Endothelial cell of umbilical vein (primary cell): Measurements from ENCODE around the gene KCNJ15.

ENCODE experiments used
- GATA2 ChIP-seq: IDR thresholded peaks from 2 replicates; pipeline ENCODE4 v1.7.0; 2011; ENCODE audit warnings: low read depth, mild to moderate bottlenecking, moderate library complexity, mixed read lengths, low read length; ENCODE audit not compliant: insufficient read length, insufficient read depth
- POLR2A ChIP-seq: IDR thresholded peaks from 2 replicates; pipeline ENCODE4 v1.6.1; 2012; ENCODE audit warnings: low read depth, mild to moderate bottlenecking, control low read depth, low read length
- POLR2AphosphoS5 ChIP-seq: IDR thresholded peaks from 2 replicates; pipeline ENCODE4 v1.6.1; 2012; ENCODE audit warnings: low read depth, mild to moderate bottlenecking, control low read depth, low read length, moderate library complexity; ENCODE audit not compliant: insufficient read depth
- TF ChIP-seq, protein P1 (sequence below), 2 donors: IDR thresholded peaks; 1 replicate in 1 of 2; 2 replicates in 1 of 2; pipeline ENCODE4 v1.5.1; 2011; ENCODE audit warnings: low read length in 2 of 2, mild to moderate bottlenecking in 2 of 2, moderate library complexity in 2 of 2, control low read depth in 1 of 2, inconsistent platforms in 1 of 2, low read depth in 1 of 2; ENCODE audit not compliant: insufficient read depth in 1 of 2; ENCODE audit errors: extremely low read depth in 1 of 2

DNA sequence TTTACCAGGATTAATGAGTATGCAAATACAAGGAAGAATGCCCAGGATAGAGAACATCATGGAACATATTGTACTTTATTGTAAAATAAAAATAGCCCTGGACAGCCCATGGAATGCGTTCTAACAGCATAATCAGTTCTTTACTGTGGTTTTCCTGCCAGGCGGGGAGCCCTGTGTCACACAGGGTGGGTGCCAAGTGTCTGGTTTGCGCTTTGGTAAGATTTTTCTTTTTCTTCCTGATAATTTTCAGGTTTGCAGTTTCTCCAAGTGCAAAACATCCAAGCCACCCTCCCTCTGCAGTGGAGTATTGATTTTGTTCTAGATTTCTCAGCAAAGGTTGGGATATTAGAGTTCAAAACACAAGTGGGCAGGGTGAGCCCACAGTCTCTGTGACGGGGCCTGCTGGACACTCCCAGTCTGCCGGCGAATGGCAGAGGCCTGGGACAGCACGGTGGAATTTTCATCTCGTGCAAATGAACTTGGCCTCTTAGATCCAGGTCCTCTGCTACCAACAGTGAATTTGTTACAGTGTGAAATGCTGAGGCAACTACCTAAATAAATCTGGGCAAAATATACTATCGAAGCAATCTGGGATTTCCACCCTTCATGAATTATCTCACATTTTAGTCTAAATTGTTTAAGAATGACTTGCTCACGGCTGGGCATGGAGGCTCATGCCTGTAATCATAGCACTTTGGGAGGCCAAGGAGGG lies 15.6 kb upstream of the KCNJ15 start:
- TF ChIP-seq, protein P1, sequence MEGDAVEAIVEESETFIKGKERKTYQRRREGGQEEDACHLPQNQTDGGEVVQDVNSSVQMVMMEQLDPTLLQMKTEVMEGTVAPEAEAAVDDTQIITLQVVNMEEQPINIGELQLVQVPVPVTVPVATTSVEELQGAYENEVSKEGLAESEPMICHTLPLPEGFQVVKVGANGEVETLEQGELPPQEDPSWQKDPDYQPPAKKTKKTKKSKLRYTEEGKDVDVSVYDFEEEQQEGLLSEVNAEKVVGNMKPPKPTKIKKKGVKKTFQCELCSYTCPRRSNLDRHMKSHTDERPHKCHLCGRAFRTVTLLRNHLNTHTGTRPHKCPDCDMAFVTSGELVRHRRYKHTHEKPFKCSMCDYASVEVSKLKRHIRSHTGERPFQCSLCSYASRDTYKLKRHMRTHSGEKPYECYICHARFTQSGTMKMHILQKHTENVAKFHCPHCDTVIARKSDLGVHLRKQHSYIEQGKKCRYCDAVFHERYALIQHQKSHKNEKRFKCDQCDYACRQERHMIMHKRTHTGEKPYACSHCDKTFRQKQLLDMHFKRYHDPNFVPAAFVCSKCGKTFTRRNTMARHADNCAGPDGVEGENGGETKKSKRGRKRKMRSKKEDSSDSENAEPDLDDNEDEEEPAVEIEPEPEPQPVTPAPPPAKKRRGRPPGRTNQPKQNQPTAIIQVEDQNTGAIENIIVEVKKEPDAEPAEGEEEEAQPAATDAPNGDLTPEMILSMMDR (IDR thresholded peaks at IDR 0.05; ENCODE audit: extremely low read depth in 1 of 2, insufficient read depth in 1 of 2, low read depth in 1 of 2, low read length in 2 of 2), result no peak
- TF ChIP-seq POLR2AphosphoS5 (no peak), POLR2A (no peak), GATA2 (no peak)
